Measurements from ENCODE around the gene TGFBR3. TPM values are rescaled to one million over a fixed set of nuclear protein-coding genes. Genes with fewer than 3 reads are reported as not detected.

Gene TGFBR3
- total RNA-seq, 1 donor from 2014 or later, result 2.5 TPM

DNA sequence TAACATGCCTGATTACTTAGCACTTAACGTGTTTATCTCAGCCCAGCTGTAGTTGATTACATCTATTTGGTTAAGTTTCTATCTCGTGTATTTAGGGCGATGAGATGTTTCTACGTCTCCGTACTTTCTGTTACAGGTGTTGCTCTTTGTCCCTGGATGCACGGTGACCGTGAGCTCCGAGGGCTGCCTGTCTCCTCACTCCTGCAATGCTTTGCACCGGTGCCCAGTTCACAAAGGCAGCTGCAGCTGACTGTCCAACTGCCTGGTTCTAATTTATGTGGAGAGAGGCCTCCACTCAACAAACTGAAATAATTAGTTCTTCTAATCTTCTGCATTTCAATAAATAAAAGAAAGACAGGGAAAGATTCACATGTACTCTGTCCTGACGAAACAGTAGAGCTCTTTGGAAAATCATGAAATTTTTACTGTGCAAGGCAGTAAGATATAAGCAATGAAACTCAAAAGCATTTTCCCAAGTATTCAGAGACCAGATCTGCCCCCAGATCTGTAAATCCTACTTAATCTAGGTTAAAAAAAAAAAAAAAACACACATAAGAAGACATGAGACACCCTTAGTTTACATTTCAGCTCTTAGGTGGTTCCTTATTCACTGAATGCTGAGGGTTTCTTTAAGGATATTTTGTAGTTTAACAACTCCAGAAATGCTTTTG, 108.2 kb downstream of the TGFBR3 start:
- H3K27ac ChIP-seq (ENCODE audit: low read depth, low read length), result no peak overlapping the region
- TF ChIP-seq, protein P1, sequence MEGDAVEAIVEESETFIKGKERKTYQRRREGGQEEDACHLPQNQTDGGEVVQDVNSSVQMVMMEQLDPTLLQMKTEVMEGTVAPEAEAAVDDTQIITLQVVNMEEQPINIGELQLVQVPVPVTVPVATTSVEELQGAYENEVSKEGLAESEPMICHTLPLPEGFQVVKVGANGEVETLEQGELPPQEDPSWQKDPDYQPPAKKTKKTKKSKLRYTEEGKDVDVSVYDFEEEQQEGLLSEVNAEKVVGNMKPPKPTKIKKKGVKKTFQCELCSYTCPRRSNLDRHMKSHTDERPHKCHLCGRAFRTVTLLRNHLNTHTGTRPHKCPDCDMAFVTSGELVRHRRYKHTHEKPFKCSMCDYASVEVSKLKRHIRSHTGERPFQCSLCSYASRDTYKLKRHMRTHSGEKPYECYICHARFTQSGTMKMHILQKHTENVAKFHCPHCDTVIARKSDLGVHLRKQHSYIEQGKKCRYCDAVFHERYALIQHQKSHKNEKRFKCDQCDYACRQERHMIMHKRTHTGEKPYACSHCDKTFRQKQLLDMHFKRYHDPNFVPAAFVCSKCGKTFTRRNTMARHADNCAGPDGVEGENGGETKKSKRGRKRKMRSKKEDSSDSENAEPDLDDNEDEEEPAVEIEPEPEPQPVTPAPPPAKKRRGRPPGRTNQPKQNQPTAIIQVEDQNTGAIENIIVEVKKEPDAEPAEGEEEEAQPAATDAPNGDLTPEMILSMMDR (IDR thresholded peaks at IDR 0.05; ENCODE audit: insufficient read depth, low read depth, low read length), result no peak
- TF ChIP-seq EZH2 (IDR thresholded peaks at IDR 0.05; ENCODE audit: insufficient read depth, low read length), result no peak
- no peaks in the 10 kb centered on the region for H3K27me3 ChIP-seq (ENCODE audit: insufficient read depth, low read length)
- peaks cover 7% of the 10 kb centered on the region for H3K4me1 ChIP-seq (ENCODE audit: insufficient read depth, low read length)
- no peak for FAIRE-seq
- H3K4me3 ChIP-seq (ENCODE audit: insufficient read depth, low read depth, low read length), result no peak overlapping the region
- no peak overlapping the region for H3K9ac ChIP-seq (ENCODE audit: low read length)
- Mint-ChIP-seq H3K9me3 (ENCODE audit: unreplicated experiment) (no peaks in the 10 kb centered on the region), H3K36me3 (ENCODE audit: low read depth, unreplicated experiment) (no peaks in the 10 kb centered on the region), H3K27me3 (ENCODE audit: low read depth, unreplicated experiment) (peaks cover 4% of the 10 kb centered on the region), H3K4me3 (ENCODE audit: unreplicated experiment) (no peak overlapping the region), H3K27ac (ENCODE audit: unreplicated experiment) (no peak overlapping the region), H3K4me1 (ENCODE audit: low read depth, unreplicated experiment) (peaks cover 8% of the 10 kb centered on the region)
- no peaks in the 10 kb centered on the region for H4K20me1 ChIP-seq (ENCODE audit: insufficient read depth, low read length)
- DNase-seq (ENCODE audit: low read depth), result no peak
- H3K4me2 ChIP-seq (ENCODE audit: low read length), result no peak overlapping the region
- H3K36me3 ChIP-seq (ENCODE audit: insufficient read depth, low read length), result no peaks in the 10 kb centered on the region
- H3K79me2 ChIP-seq (ENCODE audit: insufficient read depth, low read length), result no peaks in the 10 kb centered on the region
- no peak overlapping the region for H2AFZ ChIP-seq (ENCODE audit: low read depth, low read length)
- H3K9me3 ChIP-seq (ENCODE audit: insufficient read depth, low read depth, low read length), result no peaks in the 10 kb centered on the region

DNA sequence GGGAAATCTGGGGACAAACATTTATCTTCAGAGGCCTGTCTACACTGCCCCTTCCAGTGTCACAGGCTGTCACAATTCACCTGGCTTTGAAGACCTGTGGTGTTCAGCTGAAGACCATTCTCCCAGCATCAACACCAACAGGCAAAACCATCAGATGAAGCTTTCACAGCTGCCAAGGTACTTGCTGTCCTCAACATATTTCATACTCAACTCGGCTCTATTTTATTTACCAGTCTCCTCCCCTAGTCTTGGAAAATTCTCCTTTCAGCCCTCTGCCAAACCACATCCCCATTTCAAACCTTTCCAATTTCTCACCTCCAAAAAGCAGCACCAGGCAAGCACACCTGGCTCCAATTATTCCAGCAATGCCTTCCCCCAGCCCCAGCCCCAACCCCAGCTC, 108.8 kb downstream of the TGFBR3 start:
- Histone ChIP-seq H3K4me2 (ENCODE audit: low read length) (no peak overlapping the region), H4K20me1 (ENCODE audit: insufficient read depth, low read length) (no peaks in the 10 kb centered on the region), H3K9ac (ENCODE audit: low read length) (no peak overlapping the region), H3K27ac (ENCODE audit: low read depth, low read length) (no peak overlapping the region), H3K27me3 (ENCODE audit: insufficient read depth, low read length) (no peaks in the 10 kb centered on the region), H3K4me1 (ENCODE audit: insufficient read depth, low read length) (peaks cover 7% of the 10 kb centered on the region), H3K79me2 (ENCODE audit: insufficient read depth, low read length) (no peaks in the 10 kb centered on the region), H2AFZ (ENCODE audit: low read depth, low read length) (no peak overlapping the region), H3K9me3 (ENCODE audit: insufficient read depth, low read depth, low read length) (no peaks in the 10 kb centered on the region), H3K36me3 (ENCODE audit: insufficient read depth, low read length) (no peaks in the 10 kb centered on the region), H3K4me3 (ENCODE audit: insufficient read depth, low read depth, low read length) (no peak overlapping the region)
- DNase-seq (ENCODE audit: low read depth) (no peak), FAIRE-seq (no peak)
- Mint-ChIP-seq H3K27ac (ENCODE audit: unreplicated experiment) (no peak overlapping the region), H3K4me1 (ENCODE audit: low read depth, unreplicated experiment) (peaks cover 8% of the 10 kb centered on the region), H3K9me3 (ENCODE audit: unreplicated experiment) (no peaks in the 10 kb centered on the region), H3K4me3 (ENCODE audit: unreplicated experiment) (no peak overlapping the region), H3K27me3 (ENCODE audit: low read depth, unreplicated experiment) (peaks cover 4% of the 10 kb centered on the region), H3K36me3 (ENCODE audit: low read depth, unreplicated experiment) (no peaks in the 10 kb centered on the region)
- TF ChIP-seq EZH2 (IDR thresholded peaks at IDR 0.05; ENCODE audit: insufficient read depth, low read length), result no peak
- TF ChIP-seq, protein P1 (IDR thresholded peaks at IDR 0.05; ENCODE audit: insufficient read depth, low read depth, low read length), result no peak

DNA sequence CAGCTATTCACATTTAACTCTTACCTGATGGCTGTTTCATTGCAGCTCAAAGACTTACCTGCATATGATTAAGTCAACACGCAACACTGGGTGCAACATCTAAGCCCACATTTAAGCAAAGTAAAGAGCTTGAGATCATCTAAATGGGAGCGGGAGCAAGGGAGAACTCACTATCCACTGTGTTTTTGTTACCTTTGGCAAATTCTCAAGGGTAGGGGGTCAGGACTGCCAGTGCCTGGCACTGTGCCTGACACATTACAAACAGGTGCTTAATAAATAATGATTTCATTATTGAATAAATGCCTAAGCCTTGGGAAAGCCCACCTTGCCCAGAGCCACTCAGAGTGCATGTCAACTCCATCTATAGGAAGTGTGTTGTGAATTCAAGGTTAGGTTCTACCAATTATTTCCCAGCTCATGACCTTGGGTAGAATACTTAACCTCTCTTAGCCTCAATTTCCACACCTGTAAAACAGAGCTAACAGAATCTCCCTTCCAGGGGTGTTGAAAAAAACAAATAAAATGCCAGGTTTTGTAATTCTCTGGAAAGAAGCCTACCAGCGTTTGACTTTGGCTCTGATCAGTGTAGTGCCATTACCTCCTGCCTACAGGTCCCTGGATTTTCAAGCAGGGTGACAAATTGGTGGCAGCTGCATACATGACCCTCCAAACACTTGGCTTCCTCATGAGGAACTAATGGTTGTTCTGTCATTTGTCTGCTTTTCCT, 109.7 kb downstream of the TGFBR3 start:
- Histone ChIP-seq H3K36me3 (ENCODE audit: insufficient read depth, low read length) (no peaks in the 10 kb centered on the region), H3K27me3 (ENCODE audit: insufficient read depth, low read length) (no peaks in the 10 kb centered on the region), H3K9me3 (ENCODE audit: insufficient read depth, low read depth, low read length) (no peaks in the 10 kb centered on the region), H3K27ac (ENCODE audit: low read depth, low read length) (no peak overlapping the region), H3K79me2 (ENCODE audit: insufficient read depth, low read length) (no peaks in the 10 kb centered on the region), H2AFZ (ENCODE audit: low read depth, low read length) (no peak overlapping the region), H3K9ac (ENCODE audit: low read length) (no peak overlapping the region), H3K4me1 (ENCODE audit: insufficient read depth, low read length) (peaks cover 6% of the 10 kb centered on the region), H3K4me2 (ENCODE audit: low read length) (no peak overlapping the region), H4K20me1 (ENCODE audit: insufficient read depth, low read length) (no peaks in the 10 kb centered on the region), H3K4me3 (ENCODE audit: insufficient read depth, low read depth, low read length) (no peak overlapping the region)
- Mint-ChIP-seq H3K4me3 (ENCODE audit: unreplicated experiment) (no peak overlapping the region), H3K36me3 (ENCODE audit: low read depth, unreplicated experiment) (no peaks in the 10 kb centered on the region), H3K9me3 (ENCODE audit: unreplicated experiment) (no peaks in the 10 kb centered on the region), H3K27ac (ENCODE audit: unreplicated experiment) (no peak overlapping the region), H3K27me3 (ENCODE audit: low read depth, unreplicated experiment) (peaks cover 4% of the 10 kb centered on the region), H3K4me1 (ENCODE audit: low read depth, unreplicated experiment) (peaks cover 4% of the 10 kb centered on the region)
- no peak for TF ChIP-seq EZH2 (IDR thresholded peaks at IDR 0.05; ENCODE audit: insufficient read depth, low read length)
- TF ChIP-seq, protein P1 (IDR thresholded peaks at IDR 0.05; ENCODE audit: insufficient read depth, low read depth, low read length), result no peak
- FAIRE-seq (no peak), DNase-seq (ENCODE audit: low read depth) (no peak)

Data from astrocyte (in vitro differentiated cells and primary cell).